GOT3 (cell line): ENCODE results near the gene SNX33.
"Not testable (repeated sequence)": the region's sequence is repeated elsewhere in the genome, so short reads cannot be mapped to it uniquely, and the experiment has no call there.

ENCODE experiments used
- DNase-seq: peaks from one replicate; lab custom pipeline; 2025; ENCODE audit warnings: mixed read lengths; lab: John Stamatoyannopoulos, UW

SNX33 gene

DNA sequence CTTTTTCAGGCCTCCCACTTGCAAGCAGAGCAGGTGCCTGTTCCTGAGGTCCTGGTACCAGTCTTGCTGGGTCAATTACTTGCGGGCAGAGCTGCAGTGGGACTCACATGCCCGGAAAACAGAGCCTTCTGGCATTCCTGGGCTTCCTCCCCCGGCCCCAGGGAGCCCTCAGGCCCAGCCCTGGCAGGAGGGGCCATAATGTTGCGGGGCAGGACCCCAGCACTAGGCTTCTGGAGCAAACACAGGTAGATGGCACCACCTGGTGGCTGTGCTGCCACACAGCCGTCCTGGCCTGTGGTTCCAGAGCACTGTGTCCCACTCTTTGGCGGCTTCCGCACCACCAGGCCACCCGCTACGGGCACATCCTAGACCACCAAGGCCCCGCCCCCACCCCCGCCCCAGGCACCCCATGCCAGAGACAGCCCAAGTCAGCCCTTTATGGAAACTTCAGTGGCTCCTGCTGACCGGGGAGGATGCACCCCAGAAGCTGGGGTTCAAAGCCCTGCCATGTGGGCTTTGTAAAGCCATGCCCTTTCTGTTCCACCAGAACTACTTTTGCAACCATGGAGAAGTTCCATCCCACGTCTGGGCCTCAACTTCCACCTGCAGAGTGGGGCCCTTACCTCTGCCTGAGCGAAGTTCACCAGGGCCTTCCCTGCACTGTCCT is 36.1 kb downstream of the SNX33 start:
- peak; percentile 14 for DNase-seq

DNA sequence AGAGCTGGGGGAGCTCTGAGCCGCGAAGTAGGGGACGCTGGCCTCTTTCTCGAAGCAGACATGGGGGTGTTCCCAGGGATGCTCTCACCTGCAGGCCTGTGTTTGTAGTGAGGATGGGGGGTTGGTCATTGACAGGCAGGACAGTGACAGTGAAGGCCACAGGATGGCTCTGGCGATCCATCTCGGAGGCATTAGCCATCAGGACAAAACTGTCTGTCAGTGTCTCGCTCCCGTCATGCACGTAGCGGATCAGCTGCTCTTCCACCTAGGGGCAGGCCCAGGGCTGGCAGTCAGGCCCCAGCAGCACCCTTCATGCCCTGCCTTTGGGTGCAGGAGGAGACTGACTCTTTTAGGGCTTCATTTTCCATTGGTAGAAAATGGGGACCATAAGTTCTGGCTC is 36.9 kb downstream of the SNX33 start:
- DNase-seq, result no peak

DNA sequence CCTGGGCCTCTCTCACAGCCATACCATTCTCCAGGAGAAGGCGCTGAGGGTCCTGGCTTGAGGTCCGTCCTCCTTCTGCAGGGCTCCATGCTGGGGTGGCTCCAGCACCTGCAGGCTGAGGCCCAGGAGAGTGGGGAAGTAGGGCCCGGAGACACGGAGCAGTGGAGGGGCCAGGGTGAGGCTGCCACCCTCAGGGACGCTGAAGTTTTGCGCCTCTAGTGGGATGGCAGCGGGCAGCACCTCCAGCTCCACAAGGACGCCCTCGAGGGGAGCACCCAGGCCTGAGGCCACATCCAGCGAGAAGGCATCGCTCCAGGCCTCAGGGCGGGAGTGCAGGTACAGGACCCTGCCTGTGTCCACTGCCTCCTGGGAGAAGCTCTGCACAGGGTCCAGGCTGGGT is 37.5 kb downstream of the SNX33 start:
- DNase-seq, result no peak

DNA sequence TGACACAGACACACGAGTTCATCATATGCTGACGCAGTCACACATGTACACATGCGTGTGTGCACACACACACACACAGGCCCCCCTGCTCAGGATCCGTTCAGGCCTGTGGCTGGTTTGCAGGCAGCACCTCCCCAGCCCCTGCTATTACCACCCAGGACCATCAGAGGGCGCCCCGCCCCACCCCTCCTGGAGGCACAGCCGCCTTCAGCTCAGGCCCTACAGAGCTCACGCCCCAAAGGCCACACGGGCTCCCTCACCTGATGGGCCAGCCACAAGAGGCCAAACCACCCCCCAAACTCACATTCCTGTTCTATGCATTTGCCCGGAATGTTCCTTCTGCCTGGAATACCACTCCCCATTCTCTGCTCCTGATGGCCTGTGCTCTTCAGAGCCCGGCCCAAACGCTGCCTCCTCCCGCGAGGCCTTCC is 38.5 kb downstream of the SNX33 start:
- DNase-seq, result peak; percentile 18

DNA sequence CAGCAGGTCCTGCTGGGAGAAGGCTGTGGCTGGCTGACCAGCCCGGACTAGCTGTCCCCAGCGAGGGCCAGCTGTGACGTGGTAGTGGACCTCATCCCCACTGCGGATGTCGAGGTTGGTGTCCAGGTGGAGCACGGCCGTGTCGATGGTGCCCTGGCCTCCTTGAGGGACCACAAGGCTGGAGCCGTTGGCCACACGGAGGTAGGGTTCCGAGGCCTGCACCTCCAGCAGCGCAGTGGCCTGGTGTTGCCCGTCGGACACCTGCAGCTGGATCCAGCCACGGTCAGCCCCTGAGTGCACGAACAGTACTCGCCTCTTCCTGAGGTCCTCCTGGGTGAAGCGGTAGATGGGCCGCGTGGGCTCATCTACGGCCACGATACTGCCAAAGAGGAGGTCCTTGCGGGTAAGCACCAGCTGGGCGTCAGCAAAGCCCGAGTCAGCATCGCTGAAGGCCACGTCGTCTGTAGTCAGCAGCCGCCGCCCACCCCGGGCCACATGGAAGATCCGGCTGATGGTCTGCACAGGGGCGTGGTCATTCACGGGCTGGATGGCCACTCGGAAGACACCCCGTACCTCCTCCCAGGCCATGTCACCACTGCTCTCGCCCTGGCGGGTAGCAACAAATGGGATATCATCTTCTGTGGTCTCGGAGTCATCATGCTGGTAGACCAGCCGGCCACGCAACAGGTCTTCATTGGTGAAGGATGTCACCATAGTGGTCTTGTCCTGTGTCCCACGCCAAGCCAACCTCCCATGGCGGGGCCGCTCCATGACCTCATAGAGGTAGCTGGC is 40.0 kb downstream of the SNX33 start:
- DNase-seq, result no peak

DNA sequence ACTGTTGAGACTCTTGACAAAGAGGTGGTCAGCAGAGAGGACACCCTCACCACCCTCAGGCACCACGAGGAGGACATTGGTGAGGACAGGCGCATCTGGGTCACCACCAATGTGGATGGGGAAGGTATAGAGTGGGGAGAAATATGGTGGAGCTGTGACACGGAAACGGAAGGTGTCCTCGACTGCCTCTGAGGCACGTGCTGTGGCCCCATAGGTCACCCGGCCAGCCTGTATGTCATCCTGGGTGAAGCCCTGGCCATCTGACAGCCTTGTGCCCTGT is 40.5 kb downstream of the SNX33 start:
- DNase-seq, result no peak

DNA sequence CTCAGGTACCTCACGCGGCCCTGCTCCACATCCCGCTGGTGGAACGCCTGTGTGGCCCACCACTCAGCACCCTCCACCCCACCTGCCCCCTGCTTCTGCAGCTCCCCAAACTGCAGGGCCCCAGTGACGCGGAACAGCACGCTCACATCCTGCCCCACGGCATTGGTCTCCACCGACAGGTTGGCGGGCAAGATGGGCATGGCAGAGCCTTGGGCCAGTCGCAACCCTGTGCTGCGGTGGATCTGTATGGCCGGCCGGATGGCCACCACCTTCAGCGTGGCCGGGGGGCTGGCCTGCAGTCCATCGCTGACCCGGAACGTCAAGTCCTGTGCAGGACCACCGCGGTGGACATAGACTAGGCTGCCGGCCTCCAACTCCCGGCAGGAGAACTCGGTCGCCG is 41.1 kb downstream of the SNX33 start:
- DNase-seq, result no peak

DNA sequence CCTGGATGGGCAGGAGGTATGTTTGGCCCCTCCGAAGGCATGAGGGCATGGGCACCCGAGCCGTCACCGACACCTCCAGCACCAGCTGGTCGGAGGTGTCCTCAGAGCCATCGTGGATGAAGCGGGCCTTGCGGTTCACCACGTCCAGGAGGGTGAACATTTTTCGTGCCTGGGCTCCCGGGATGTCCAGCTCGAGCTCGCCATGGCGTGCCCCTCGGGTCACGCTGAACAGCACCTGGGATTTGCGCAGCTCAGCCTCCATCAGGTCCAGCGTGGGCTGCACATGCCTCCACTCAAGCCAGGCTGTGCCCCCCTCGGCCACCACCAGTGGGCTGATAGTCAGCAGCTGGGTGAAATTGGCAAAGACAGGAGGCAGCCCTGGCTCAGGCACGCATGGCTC is 41.7 kb downstream of the SNX33 start:
- not testable (repeated sequence) for DNase-seq

DNA sequence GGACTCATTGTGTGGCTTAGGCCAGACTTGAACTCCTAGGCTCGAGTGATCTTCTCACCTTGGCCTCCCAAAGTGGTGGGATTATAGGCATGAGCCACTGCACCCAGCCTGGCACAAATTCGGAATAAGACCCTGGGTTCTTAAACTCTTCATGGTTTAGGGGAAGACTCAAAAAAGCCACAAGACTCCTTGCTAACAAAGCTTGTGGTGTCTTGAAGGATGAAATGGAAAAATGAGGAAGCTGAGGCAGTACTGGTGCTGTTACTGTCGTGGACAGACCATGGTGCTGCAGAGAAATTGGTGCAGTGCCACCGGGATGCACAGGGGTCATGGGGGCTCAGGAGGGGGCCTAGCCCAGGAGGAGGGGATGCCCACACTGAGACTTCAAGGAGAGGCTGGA is 44.6 kb downstream of the SNX33 start:
- DNase-seq, result not testable (repeated sequence)

DNA sequence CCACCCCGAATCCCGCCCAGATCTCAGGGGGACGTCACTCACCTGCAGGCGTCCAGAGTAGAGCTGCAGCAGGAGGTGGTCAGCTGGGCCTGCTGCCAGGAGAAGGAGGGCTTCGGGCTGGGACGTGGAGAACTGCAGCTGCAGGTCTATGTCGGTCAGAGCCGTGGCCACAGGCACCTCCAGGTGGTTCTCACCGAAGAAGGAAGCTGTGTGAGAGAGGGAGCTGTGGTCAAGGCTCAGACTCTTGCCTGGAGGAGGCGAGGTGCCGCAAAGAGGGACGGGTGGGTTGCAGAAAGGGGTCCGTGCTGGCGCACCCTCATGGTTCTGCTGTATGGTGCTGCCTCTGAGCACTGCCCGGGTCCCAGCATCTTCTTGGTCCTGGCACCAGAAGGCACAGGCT is 45.3 kb downstream of the SNX33 start:
- DNase-seq, result not testable (repeated sequence)

DNA sequence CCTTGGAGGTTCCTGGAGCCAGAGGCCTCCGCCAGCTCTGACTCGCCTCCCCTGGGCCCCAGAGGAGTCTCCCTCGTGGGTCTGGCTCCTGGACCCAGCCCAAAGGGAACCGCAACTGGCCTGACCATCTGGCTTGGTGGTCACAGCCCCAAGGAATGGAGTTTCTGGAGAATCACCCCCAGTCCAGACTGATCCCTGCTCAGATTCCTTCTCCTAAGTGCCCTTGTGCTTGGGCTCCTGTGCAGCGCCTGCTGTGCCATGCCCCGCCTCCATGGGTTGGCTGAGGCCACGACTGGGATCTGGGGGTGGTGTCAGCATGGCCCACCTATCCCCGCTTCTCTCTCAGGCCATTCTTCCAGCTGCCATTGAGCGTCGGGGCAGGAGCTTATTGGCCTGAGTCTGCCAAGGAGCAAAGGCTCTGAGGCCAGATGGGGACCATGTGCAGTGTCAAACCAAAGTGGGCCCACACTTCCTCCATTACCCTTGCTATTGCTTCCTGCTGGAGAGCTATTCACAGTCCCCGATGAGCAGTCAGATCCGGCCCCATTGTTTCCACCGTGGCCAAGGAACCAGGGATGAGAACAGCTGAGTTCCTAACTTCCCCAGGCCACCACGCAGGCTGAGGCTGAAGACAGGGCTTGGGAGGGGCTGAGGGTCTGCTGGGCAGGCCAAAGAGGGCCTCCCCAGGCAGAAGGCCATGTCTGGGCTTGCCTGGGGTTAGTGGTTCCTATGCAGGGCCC is 46.0 kb downstream of the SNX33 start:
- DNase-seq, result no peak

DNA sequence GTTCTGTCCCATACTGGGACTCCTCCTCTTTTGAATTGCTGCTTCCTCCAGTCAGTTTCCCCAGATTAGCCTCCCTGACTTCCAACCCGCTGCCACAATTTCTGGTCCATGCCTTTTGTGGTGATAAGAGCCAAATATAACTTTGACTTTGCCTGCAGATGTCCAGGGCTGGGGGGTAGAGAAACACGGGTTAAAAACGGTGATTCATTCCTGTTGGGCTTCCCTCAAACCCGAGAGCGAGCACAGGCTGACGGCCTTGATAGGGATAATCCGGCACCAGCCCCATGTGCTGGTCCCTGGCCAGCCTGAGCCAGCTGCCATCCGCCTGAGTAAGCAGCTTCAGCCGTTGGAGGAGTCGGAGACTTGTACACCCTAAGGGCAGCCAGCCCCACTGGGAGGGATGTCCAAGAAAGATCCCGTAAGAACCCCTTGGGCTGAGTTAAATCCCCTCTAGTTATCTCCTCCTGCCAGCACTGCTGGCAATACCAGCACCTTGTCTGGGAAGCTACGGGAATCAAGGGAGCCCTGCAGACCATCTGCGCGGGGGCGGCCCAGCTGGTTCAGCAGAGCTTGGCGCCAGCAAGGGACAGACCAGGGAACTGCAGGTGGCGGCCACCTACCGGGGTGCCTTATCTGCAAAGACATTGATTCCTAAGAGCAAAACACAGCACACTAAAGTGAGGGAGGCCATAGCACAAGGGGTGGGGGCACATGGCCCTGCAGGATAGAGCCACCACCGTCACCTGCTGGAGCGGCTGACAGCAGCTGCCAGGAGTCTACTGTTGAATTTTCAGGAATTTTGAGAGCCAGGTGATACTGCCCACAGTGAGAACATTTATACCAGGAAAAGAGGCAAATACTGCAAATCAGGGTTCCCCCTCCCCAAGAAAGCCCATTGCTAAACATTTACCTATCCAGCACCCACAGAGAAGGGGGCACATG is 46.8 kb downstream of the SNX33 start:
- DNase-seq, result peak; percentile 75

DNA sequence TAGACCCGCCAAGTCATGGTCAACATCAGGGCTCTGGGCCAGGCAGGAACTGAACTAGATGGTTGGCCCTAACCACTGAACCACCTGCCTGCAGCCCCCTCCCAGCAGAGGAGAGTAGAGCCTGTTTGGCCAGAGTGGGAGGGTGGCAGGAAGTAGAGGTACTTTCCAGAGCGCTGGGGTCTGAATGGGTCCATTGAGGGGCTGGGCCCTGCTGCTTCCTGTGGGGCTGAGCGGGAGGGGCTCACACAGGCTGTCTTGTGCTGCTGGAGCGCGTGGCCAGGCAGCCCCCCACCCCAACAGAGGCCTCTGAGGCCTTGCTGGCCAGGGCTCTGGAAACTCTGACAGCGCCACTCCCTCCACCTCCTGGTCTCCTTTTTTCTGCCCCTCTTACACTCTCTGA is 47.5 kb downstream of the SNX33 start:
- DNase-seq, result no peak

DNA sequence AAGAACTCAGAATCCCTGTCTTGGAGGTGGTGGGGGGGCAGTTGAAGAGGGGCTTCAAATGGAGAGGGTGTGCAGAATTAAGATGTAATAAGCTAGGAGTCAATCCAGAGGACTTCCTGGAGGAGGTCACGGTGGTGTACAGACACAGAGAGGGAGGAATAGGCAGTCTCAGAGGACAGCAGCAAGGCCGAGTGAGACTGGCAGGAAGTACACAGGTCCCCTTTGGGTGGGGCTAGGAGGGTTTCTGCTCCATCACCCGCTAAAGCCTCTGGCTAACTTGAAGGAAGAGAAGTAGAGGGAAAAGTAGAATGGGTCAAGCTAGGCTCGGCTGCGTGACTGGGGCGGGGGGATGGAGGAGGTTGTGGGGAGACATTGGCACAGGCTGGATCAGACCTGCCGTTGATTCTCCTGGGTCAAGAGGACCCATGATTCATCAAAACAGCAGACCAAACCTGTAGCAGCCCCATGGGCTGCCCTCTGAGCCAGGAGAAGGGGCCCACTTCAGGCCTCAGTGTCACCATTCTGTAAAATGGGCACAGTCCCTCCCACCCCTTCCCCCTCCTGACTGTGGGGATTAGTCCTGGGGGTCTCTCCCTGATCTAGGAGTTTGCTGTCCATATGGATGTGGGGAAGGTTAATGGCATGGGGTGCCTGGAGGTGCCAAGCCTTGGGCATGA is 48.1 kb downstream of the SNX33 start:
- no peak for DNase-seq

DNA sequence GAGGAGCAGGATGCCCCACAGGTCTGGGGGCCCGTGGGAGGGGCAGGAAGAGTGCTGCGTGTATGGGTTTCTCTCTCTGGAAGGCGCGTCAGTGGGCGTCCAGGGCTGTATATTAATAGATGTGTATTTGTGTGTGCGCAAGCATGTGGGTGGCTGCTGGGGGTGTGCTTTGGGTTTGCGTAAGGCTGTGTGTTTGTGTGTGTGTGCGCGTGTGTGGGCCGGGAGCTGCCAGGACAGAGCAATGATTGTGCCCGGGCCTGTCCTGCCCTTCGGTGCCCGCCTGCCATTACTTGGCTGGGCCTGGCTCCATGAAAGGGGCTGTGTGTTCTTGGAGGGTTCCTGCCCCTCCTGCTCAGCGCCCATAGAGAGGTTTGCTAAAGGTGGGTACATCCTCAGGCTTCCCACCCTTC is 48.6 kb downstream of the SNX33 start:
- DNase-seq, result no peak

DNA sequence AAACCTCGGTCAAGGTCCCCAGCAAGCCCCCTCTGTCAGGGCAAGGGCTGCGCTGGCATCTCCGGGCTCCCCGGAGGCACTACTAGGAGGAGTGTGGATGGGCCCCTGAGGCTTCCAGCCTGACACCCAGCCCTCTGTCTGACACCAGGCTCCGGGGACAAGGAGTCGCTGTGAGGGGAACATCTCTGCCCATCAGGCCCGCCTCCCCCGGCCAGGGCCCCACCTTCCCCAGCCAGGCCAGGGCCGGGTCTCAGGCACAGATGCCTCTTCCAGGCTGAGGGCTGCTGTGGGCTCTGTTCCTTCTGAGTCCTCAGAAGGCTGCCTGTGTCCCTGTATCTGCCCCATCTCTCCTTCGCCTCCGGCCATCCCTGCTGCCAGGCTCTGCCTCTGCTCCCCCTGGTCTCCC is 49.1 kb downstream of the SNX33 start:
- no peak for DNase-seq

DNA sequence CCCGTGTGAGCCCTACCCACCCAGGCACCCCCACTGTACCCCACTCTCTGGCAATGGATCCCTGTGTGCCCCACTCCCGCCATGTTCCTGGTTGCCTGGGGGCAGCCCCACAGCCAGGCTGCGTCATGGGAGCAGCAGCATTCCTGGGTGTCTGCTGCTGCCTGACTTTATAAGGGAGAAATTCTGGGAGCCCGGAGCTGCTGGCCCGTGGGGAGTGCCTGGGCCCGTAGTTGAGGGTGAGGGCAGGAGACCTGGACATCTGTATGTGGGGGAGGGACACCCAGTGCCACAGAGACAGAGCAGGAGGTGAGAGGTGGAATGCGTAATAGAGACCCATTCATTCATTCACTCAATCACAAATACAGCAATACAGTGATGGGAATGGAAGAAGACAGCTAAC is 49.8 kb downstream of the SNX33 start:
- DNase-seq, result no peak

DNA sequence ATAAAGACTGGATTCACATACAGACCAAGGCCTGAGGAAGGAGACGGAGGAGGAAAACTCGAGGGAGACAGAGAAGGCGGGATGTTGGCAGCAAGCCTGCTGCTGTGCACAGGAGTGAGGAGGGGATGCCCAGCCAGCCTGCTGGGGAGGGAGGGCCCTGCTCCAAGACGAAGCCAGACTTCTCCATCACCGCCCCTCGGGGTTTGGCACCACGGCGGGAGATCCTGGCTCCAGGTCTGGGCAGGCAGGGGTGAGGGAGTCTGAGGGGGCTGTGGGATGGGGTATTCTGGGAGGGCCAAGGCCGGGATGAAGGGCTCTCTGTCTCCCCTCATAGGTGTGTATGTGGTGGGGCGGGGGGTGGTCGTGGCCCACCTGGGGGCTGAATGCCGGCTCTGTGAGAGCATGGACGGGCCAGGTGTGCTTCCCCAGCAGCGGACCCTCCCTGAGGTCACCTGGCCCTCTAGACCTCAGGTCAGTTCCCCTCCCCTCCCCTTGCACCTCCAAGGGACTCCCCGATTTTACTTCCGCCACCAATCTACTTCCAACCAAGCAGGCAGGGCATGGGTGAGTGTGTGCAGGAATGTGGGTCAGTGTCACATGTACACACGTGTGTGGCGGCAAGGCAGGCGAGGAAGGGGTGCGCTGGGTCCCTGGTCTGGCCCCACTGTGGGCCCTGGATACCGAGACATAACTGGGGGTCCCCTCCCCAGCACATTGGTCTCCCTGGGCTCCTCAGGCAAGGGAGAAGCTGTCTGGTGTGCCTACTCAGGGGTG is 50.4 kb downstream of the SNX33 start:
- not testable (repeated sequence) for DNase-seq

DNA sequence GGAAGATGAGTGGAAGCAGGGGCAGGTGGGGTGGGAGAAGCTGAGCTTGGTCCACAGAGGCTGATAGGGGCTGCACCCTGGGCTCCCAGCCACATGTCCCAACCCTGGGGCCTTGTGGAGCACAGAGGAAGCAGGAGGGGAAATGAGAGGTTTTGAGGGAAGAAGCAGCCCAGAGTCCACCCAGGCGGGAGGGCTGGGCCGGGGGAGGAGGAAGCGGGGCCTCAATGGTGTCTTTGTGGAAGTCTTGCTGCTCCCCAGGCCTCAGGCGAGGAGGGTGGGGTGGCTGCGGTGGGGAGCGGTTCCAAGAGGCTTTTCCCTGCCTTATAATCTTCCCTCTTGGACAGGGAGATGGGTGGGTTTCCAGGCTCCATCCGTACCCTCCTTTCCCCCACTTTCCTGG is 51.8 kb downstream of the SNX33 start:
- DNase-seq, result not testable (repeated sequence)
